Epithelial cell of esophagus (primary cell): ENCODE measurements around the gene RGPD4.
"Not testable (repeated sequence)": the region's sequence is repeated elsewhere in the genome, so short reads cannot be mapped to it uniquely, and the experiment has no call there.

Experiments
- DNase-seq: peaks from one replicate; pipeline ENCODE4 v3.0.0; 2010; ENCODE audit warnings: low read depth
- H3K4me3 ChIP-seq: 2 replicates; pipeline ENCODE4 v1.5.1; 2011; ENCODE audit warnings: mild to moderate bottlenecking, low read length, control low read depth
- TF ChIP-seq, protein P1 (sequence below): IDR thresholded peaks from 2 replicates; pipeline ENCODE4 v1.5.1; 2011; ENCODE audit warnings: low read depth, mild to moderate bottlenecking, low read length, control low read depth, inconsistent platforms; ENCODE audit not compliant: insufficient read depth; ENCODE audit errors: missing control alignments

Gene RGPD4

DNA sequence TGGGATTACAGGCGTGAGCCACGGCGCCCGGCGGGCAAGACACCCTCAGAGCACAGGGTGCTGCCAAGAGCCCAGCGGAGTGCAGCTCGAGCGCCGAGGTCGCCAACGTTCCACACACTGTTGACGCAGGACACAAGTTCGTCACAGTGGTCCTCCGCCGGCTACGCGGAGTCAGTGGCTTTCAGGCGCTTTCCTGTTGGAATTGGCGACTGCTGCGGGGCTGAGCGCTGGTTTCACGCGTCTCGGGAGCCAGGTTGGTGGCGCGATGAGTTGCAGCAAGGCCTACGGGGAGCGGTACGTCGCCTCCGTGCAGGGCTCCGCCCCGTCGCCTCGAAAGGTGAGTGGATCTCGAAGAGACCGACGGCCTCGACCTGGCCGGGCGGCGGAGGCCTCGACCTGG, at the start of gene RGPD4:
RGPD4 (plus strand) TSS at position 144 of the 400 bp plus-strand sequence; CDS start at position 266, 122 bp downstream.
- DNase-seq, H3K4me3 ChIP-seq: not testable (repeated sequence)

DNA sequence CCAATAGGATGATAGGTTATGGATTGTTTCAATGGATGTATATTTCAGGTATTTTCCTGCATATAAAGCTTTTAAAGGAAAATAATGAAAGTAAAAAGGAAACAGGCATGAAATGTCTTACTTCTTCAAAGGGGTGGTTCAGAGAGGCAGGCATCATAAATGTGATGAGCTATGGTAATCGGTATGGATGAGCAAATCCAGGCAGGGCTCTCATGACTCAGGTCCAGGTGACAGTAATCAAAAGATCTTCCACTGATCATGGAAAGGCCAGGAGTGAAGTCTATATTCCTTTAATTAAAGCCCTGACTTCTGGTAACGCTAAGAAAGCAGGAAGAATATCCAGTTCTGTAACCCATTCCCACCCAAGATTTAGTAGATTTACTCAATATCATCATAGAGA, 48.7 kb upstream of the RGPD4 start:
- DNase-seq = peak; percentile 61

DNA sequence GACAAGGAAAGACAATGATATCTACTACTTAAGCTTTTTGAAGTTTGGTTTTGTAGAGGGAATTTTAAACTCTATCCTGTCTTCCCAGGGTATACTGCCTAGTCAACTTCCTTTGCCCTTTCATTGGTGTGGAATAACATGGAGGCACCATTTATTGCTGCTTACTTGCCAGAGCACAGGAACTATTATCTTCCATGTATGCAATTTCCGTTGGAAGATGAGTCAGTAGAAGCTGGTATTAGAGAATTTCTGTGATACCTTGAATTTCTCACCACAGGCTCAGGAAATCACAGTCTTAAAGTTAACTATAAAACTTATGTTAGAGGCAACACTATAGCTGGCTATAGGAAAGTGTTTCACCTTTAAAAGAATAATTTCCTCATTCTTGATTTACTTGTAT, 40.9 kb upstream of the RGPD4 start:
- peak; percentile 17 for DNase-seq
- TF ChIP-seq, protein P1, sequence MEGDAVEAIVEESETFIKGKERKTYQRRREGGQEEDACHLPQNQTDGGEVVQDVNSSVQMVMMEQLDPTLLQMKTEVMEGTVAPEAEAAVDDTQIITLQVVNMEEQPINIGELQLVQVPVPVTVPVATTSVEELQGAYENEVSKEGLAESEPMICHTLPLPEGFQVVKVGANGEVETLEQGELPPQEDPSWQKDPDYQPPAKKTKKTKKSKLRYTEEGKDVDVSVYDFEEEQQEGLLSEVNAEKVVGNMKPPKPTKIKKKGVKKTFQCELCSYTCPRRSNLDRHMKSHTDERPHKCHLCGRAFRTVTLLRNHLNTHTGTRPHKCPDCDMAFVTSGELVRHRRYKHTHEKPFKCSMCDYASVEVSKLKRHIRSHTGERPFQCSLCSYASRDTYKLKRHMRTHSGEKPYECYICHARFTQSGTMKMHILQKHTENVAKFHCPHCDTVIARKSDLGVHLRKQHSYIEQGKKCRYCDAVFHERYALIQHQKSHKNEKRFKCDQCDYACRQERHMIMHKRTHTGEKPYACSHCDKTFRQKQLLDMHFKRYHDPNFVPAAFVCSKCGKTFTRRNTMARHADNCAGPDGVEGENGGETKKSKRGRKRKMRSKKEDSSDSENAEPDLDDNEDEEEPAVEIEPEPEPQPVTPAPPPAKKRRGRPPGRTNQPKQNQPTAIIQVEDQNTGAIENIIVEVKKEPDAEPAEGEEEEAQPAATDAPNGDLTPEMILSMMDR = no peak
- no peak overlapping the region for H3K4me3 ChIP-seq

More for the DNA sequence above, 48.7 kb upstream of the RGPD4 start:
- H3K4me3 ChIP-seq = no peak overlapping the region
- TF ChIP-seq, protein P1 = no peak

DNA sequence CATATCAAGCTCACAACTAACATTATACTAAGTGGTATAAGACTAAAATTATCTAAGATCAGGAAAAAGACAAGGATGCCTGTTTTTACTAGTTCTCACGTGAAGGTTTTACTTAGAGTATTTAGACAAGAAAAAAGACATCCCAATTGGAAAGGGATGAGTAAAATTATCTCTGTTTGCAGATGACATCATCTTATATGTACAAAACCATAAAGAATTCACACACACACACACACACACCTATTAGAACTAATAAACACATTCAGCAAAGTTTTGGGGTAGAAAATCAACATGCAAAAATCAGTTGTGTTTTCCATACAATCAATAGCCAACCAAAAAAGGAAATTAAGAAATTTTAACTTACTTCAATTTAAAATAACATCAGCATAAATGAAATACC, 35.9 kb upstream of the RGPD4 start:
- no peak for DNase-seq
- H3K4me3 ChIP-seq = no peak overlapping the region
- TF ChIP-seq, protein P1 = no peak

DNA sequence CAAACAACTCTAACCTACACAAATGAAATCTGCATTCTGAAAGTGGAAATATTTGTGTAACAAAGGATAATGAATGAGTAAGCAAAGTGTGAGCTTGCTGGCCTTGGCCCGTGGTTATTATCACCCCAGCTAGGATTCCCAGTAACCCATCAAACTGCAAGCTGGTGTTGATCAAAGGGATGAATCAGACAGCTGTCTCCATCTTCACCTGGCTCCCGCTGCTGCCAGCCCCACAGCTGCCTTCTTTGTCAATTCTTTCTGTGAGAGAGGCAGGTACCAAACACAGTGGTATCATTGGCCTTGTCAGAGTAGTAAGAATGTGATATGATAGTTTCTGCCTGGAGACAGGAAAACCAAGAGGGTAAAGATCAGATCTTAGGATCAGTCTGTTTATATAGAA, 25.2 kb upstream of the RGPD4 start:
- TF ChIP-seq, protein P1 = no peak
- H3K4me3 ChIP-seq = no peak overlapping the region
- DNase-seq = peak; percentile 38

DNA sequence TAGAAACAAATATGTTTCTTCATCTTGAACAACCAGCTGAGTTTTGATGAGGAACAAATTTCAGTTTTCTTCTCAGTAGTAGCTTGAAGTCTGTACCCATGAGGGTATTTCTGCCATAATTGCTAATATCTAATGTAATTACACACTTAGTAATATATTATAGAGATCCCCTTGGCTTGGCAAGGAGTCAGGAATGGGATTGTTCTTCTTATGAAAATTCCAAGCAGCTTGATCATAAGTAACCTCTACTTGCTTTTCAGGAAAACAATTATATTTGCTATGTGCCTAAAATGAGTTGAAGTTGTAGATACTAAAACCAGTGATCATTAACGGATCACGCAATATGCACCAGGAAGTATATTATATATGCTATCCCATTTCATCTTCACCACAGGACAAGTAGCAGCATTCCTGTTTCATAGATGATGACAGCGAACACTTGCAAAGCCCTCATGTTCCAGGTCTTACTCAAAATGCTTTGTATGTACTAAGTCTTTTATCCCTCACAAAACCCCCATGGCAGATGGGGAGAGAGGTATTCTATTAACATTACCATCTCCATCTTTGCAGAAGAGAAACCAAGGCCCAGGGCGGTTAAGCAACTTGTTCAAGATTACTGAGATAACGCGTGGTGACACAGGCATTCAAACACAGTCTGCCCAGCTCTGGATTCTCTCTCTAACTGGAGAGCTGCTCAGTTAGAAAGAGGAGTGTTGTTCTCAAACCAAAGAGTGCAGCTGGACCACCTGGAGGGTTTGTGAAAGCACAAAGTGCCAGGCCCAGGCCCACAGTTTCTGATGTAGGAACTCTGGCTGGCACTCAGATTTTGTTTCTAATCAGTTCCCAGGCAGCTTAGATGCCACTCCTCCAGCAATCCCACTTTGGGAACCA, 21.8 kb upstream of the RGPD4 start:
- TF ChIP-seq, protein P1 = no peak
- DNase-seq = no peak
- H3K4me3 ChIP-seq = no peak overlapping the region

DNA sequence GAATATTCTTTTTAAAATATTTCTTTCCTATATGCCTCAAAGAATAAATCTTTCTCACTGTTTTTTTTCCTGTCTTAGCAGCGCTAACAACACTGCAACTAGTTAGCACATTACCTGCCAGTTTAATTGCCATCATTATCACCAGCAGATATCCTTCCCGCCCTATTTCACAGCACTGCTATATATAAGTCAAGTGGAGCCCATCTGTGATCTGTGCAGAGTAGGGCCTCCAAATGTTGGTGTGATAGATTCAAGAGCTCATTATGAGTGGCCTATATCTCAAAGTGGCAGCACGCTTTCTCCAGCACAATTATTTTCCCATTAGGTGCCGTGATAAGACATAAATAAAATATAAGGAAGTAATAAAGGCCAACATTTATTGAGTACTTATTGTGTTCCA, 19.8 kb upstream of the RGPD4 start:
- TF ChIP-seq, protein P1 = no peak

More for the DNA sequence above, 19.8 kb upstream of the RGPD4 start:
- H3K4me3 ChIP-seq = no peak overlapping the region
- DNase-seq = no peak
